ENCODE results near the gene RCE1. TPM values are rescaled to one million over a fixed set of nuclear protein-coding genes. Genes with fewer than 3 reads are reported as not detected.

The RCE1 gene
- total RNA-seq, 4 donors from 2014 or later = 32.2 to 54.4 (median 42.8) TPM

GRCh38 chr11:66842501-66842895, 743 bp upstream of the RCE1 start:
- WGBS = 3% methylated on average over 9 of the region's 11 CpGs
- DNase-seq (ENCODE audit: low spot score in 2 of 2) = no peak
- peaks cover 41% of the 10 kb centered on the region for H3K4me1 ChIP-seq
- H3K4me3 ChIP-seq = peak overlapping the region; percentile 92
- no peaks in the 10 kb centered on the region for H3K27me3 ChIP-seq
- peaks cover 51% of the 10 kb centered on the region for H3K36me3 ChIP-seq
- H3K9me3 ChIP-seq = no peaks in the 10 kb centered on the region
- H3K27ac ChIP-seq = peak overlapping the region; percentile 95
- TF ChIP-seq POLR2AphosphoS5 (IDR thresholded peaks at IDR 0.05) (no peak), EP300 (IDR thresholded peaks at IDR 0.05) (no peak), POLR2A (IDR thresholded peaks at IDR 0.05) (no peak), CTCF (IDR thresholded peaks at IDR 0.05) (no peak)

GRCh38 chr11:66843776-66844495, 695 bp downstream of the RCE1 start:
- H3K27ac ChIP-seq = peak overlapping the region; percentile 95
- H3K9me3 ChIP-seq = no peaks in the 10 kb centered on the region
- peak; percentile 73 to 82 for DNase-seq (ENCODE audit: low spot score in 2 of 2)
- H3K4me3 ChIP-seq = peak overlapping the region; percentile 92
- peaks cover 41% of the 10 kb centered on the region for H3K4me1 ChIP-seq
- TF ChIP-seq POLR2AphosphoS5 (IDR thresholded peaks at IDR 0.05) (no peak), POLR2A (IDR thresholded peaks at IDR 0.05) (no peak), CTCF (IDR thresholded peaks at IDR 0.05) (no peak), EP300 (IDR thresholded peaks at IDR 0.05) (no peak)
- 15% methylated on average over 14 of the region's 16 CpGs for WGBS
- peaks cover 53% of the 10 kb centered on the region for H3K36me3 ChIP-seq
- H3K27me3 ChIP-seq = no peaks in the 10 kb centered on the region

GRCh38 chr11:66844496-66845142, 1.4 kb downstream of the RCE1 start:
- H3K36me3 ChIP-seq = peaks cover 52% of the 10 kb centered on the region
- no peak overlapping the region for H3K27ac ChIP-seq
- peaks cover 41% of the 10 kb centered on the region for H3K4me1 ChIP-seq
- no peaks in the 10 kb centered on the region for H3K9me3 ChIP-seq
- DNase-seq (ENCODE audit: low spot score in 2 of 2) = peak; percentile 60 to 63
- WGBS = 92% methylated on average over 7 of the region's 12 CpGs
- no peak for TF ChIP-seq CTCF (IDR thresholded peaks at IDR 0.05)
- no peak for TF ChIP-seq POLR2AphosphoS5 (IDR thresholded peaks at IDR 0.05)
- no peak for TF ChIP-seq EP300 (IDR thresholded peaks at IDR 0.05)
- TF ChIP-seq POLR2A (IDR thresholded peaks at IDR 0.05) = no peak
- no peaks in the 10 kb centered on the region for H3K27me3 ChIP-seq
- peak overlapping the region; percentile 92 for H3K4me3 ChIP-seq

GRCh38 chr11:66845143-66845875, 2.1 kb downstream of the RCE1 start:
- Histone ChIP-seq H3K9me3 (no peaks in the 10 kb centered on the region), H3K27ac (no peak overlapping the region), H3K27me3 (no peaks in the 10 kb centered on the region), H3K4me3 (no peak overlapping the region), H3K36me3 (peaks cover 45% of the 10 kb centered on the region), H3K4me1 (peaks cover 38% of the 10 kb centered on the region)
- DNase-seq (ENCODE audit: low spot score in 2 of 2) = peak; percentile 58 to 73
- 93% methylated on average over 15 of the region's 15 CpGs for WGBS
- no peak for TF ChIP-seq EP300 (IDR thresholded peaks at IDR 0.05)
- TF ChIP-seq POLR2A (IDR thresholded peaks at IDR 0.05) = no peak
- no peak for TF ChIP-seq CTCF (IDR thresholded peaks at IDR 0.05)
- TF ChIP-seq POLR2AphosphoS5 (IDR thresholded peaks at IDR 0.05) = no peak

- no peaks in the 10 kb centered on the region for H3K9me3 ChIP-seq
- 93% methylated on average over 9 of the region's 9 CpGs for WGBS
- peak; percentile 53 to 62 for DNase-seq (ENCODE audit: low spot score in 2 of 2)
- H3K4me3 ChIP-seq = no peak overlapping the region
- no peaks in the 10 kb centered on the region for H3K27me3 ChIP-seq
- TF ChIP-seq EP300 (IDR thresholded peaks at IDR 0.05) = no peak
- TF ChIP-seq CTCF (IDR thresholded peaks at IDR 0.05) = no peak
- TF ChIP-seq POLR2AphosphoS5 (IDR thresholded peaks at IDR 0.05) = no peak
- TF ChIP-seq POLR2A (IDR thresholded peaks at IDR 0.05) = no peak
- peaks cover 33% of the 10 kb centered on the region for H3K4me1 ChIP-seq
- H3K36me3 ChIP-seq = peaks cover 45% of the 10 kb centered on the region
- H3K27ac ChIP-seq = no peak overlapping the region
Measured at GRCh38 chr11:66845876-66846212, 2.6 kb downstream of the RCE1 start.

Data from suprapubic skin (tissue), 4 donors.